M059J (cell line): ENCODE measurements around the gene DCHS1. TPM values are rescaled to one million over a fixed set of nuclear protein-coding genes. Genes with fewer than 3 reads are reported as not detected.

Experiments used
- DNase-seq: peaks from one replicate; pipeline ENCODE4 v3.0.0-alpha.2; 2012; ENCODE audit warnings: low read depth
- total RNA-seq: library from RNA; depleted of rRNA; stranded (reverse); fragments of >200 nt; shearing (Covaris generic); gene quantifications from 2 replicates; pipeline ENCODE4 v1.2.3, GENCODE V29; 2014

Gene DCHS1
- total RNA-seq, 1 experiment from 2014 or later: 8.8 TPM

- no peak for DNase-seq
Measured at GRCh38 chr11:6670202-6670830, 14.7 kb upstream of the DCHS1 start.

GRCh38 chr11:6667733-6668374 is 12.2 kb upstream of the DCHS1 start:
- DNase-seq: peak; percentile 54

- no peak for DNase-seq
Measured at GRCh38 chr11:6666302-6667183, 10.9 kb upstream of the DCHS1 start.

- no peak for DNase-seq
Measured at GRCh38 chr11:6664551-6664950, 8.9 kb upstream of the DCHS1 start.

GRCh38 chr11:6663794-6664469 is 8.3 kb upstream of the DCHS1 start:
- DNase-seq: no peak

- DNase-seq: no peak
Measured at GRCh38 chr11:6660712-6661111, 5.1 kb upstream of the DCHS1 start.

GRCh38 chr11:6658647-6659046 is 3.0 kb upstream of the DCHS1 start:
- no peak for DNase-seq

GRCh38 chr11:6657346-6657745 is 1.7 kb upstream of the DCHS1 start:
- DNase-seq: peak; percentile 36

GRCh38 chr11:6656936-6657335 is 1.3 kb upstream of the DCHS1 start:
- no peak for DNase-seq

- DNase-seq: no peak
Measured at GRCh38 chr11:6656584-6656915, 941 bp upstream of the DCHS1 start.

GRCh38 chr11:6655020-6655789 is 404 bp downstream of the DCHS1 start:
- DNase-seq: no peak

- DNase-seq: no peak
Measured at GRCh38 chr11:6654281-6655019, 1.2 kb downstream of the DCHS1 start.

- no peak for DNase-seq
Measured at GRCh38 chr11:6653656-6654055, 2.0 kb downstream of the DCHS1 start.

GRCh38 chr11:6653097-6653496 is 2.5 kb downstream of the DCHS1 start:
- no peak for DNase-seq

GRCh38 chr11:6652182-6652581 is 3.4 kb downstream of the DCHS1 start:
- DNase-seq: no peak

- peak; percentile 55 for DNase-seq
Measured at GRCh38 chr11:6650980-6651379, 4.6 kb downstream of the DCHS1 start.

- DNase-seq: no peak
Measured at GRCh38 chr11:6650104-6650503, 5.5 kb downstream of the DCHS1 start.

GRCh38 chr11:6648501-6648900 is 7.1 kb downstream of the DCHS1 start:
- no peak for DNase-seq

- no peak for DNase-seq
Measured at GRCh38 chr11:6647836-6648235, 7.8 kb downstream of the DCHS1 start.

GRCh38 chr11:6646918-6647679 is 8.5 kb downstream of the DCHS1 start:
- DNase-seq: no peak
